ENCODE data around the gene BHLHE40. TPM values are rescaled to one million over a fixed set of nuclear protein-coding genes. Genes with fewer than 3 reads are reported as not detected.

BHLHE40 gene
- total and polyA plus RNA-seq, 10 of the 15 experiments (the other 5 are each of a cell fraction or from before 2014, with no cell fraction given) = 25.2 to 106 (median 51.4) TPM

GRCh38 chr3:4997946-4998345, 18.7 kb downstream of the BHLHE40 start (continued):
- no peak for TF ChIP-seq ZNF622 (IDR thresholded peaks at IDR 0.05)

GRCh38 chr3:4999531-5000184, 20.4 kb downstream of the BHLHE40 start:
- FAIRE-seq (no peak), DNase-seq (ENCODE audit: low read depth, low spot score) (no peak), ATAC-seq (peak; percentile 57)
- Histone ChIP-seq H3K27me3 (replicated peaks in 1 of 2; ENCODE audit: control insufficient read depth in 2 of 2, insufficient read depth in 2 of 2, low read length in 1 of 2) (no peaks in the 10 kb centered on the region), H4K20me1 (ENCODE audit: control insufficient read depth, insufficient read depth) (no peaks in the 10 kb centered on the region), H3K27ac (ENCODE audit: control insufficient read depth, insufficient read depth) (no peak overlapping the region), H3K36me3 (ENCODE audit: control insufficient read depth in 2 of 2, insufficient read depth in 2 of 2, low read length in 1 of 2) (no peaks in the 10 kb centered on the region), H3K9ac (ENCODE audit: control insufficient read depth, insufficient read depth, low read length) (no peak overlapping the region), H2AFZ (ENCODE audit: control insufficient read depth, low read depth, low read length) (no peak overlapping the region; the same call in 1 of the 2 replicates), H3K79me2 (ENCODE audit: control insufficient read depth, insufficient read depth, low read length) (no peaks in the 10 kb centered on the region), H3K4me1 (ENCODE audit: control insufficient read depth, insufficient read depth, low read length) (peaks cover 6% of the 10 kb centered on the region), H3K4me2 (ENCODE audit: control insufficient read depth, insufficient read depth) (no peak overlapping the region), H3K9me3 (replicated peaks; ENCODE audit: control insufficient read depth, insufficient read depth, low read length) (no peaks in the 10 kb centered on the region), H3K4me3 (no peak overlapping the region)
- CTCF ChIA-PET = interaction anchor here (0.8 to 23.1 kb wide), 5 partner anchors 10 to 43 kb away, joined by 3 to 330 read pairs (median 3); partner anchors contain the start of gene BHLHE40
- SMC1A ChIA-PET (ENCODE audit: uncharacterized antibody, unreplicated experiment) = interaction anchor here (0.9 to 5.4 kb wide), 6 partner anchors 9 to 308 kb away, joined by 3 to 65 read pairs (median 9); no protein-coding TSS in a partner anchor
- in situ Hi-C loops (cut with MboI) = no loop called here
- intact Hi-C loops (cut with micrococcal nuclease; ENCODE audit: unreplicated experiment) = no loop called here
- 26% methylated on average over 6 of the region's 6 CpGs for WGBS (ENCODE audit: insufficient coverage, insufficient replicate concordance, low lambda C conversion rate, missing lambda C conversion rate)
- RAD21 ChIA-PET (ENCODE audit: unreplicated experiment) = interaction anchor here (0.7 to 3.4 kb wide), 7 partner anchors 8 to 289 kb away, joined by 3 to 29 read pairs (median 4); partner anchors contain the start of gene BHLHE40
- TF ChIP-seq RUNX3 (IDR thresholded peaks at IDR 0.05; ENCODE audit: low read length) (peak; percentile 81), JUND (IDR thresholded peaks at IDR 0.05; ENCODE audit: low read depth, low read length) (no peak), IKZF1 (conservative IDR thresholded peaks at IDR 0.05) (0 out of 2 replicates have a peak, but pooled peaks have one; percentile 34), TCF7 (IDR thresholded peaks at IDR 0.05; ENCODE audit: borderline replicate concordance) (peak; percentile 41; the same call in 1 of the 2 replicates), SMAD1 (IDR thresholded peaks at IDR 0.05; ENCODE audit: low read depth, partially characterized antibody) (no peak), NFIC (IDR thresholded peaks at IDR 0.05; ENCODE audit: low read depth, low read length) (0 out of 2 replicates have a peak, but pooled peaks have one; percentile 24), BHLHE40 (IDR thresholded peaks at IDR 0.05; ENCODE audit: borderline replicate concordance in 1 of 2, low read depth in 2 of 2, low read length in 1 of 2) (peak in 1 of 2 experiments; percentile 40; a peak in 1 of 4 replicates)
- no TSS peak for BruUV-seq (replicated peaks)
- POLR2A ChIA-PET = interaction anchor here (1.1 to 2.3 kb wide), 5 partner anchors 9 to 17 kb away, joined by 3 to 9 read pairs (median 5); no protein-coding TSS in a partner anchor

Measured in GM12878 (cell line).